Neural progenitor cell (in vitro differentiated cells): ENCODE data around the gene ELAVL4. TPM values are rescaled to one million over a fixed set of nuclear protein-coding genes. Genes with fewer than 3 reads are reported as not detected.

ENCODE experiments used
- DNase-seq: peaks from one replicate; pipeline ENCODE4 v3.0.0-alpha.2; 2016; ENCODE audit warnings: low spot score
- H2AFZ ChIP-seq: fragments of 200-600 bp; sonication (generic); replicated peaks from 2 replicates; pipeline ENCODE4 v1.6.1; 2016; ENCODE audit warnings: antibody characterized with exemption
- H3F3A ChIP-seq: fragments of 200-600 bp; sonication (generic); 2 replicates; pipeline ENCODE4 v1.6.1; 2016; ENCODE audit warnings: antibody characterized with exemption, low read depth
- H3K27ac ChIP-seq: fragments of 200-600 bp; sonication (generic); 2 replicates; pipeline ENCODE4 v1.5.1; 2016; ENCODE audit warnings: mild to moderate bottlenecking
- H3K27me3 ChIP-seq: fragments of 200-600 bp; sonication (generic); 2 replicates; pipeline ENCODE4 v1.6.1; 2016; ENCODE audit warnings: mild to moderate bottlenecking, moderate library complexity
- H3K36me3 ChIP-seq: fragments of 200-600 bp; sonication (generic); 2 replicates; pipeline ENCODE4 v1.5.1; 2016
- H3K4me1 ChIP-seq: fragments of 200-600 bp; sonication (generic); 2 replicates; pipeline ENCODE4 v1.6.1; 2016; ENCODE audit warnings: mixed run types
- H3K4me2 ChIP-seq: fragments of 200-600 bp; sonication (generic); 2 replicates; pipeline ENCODE4 v1.6.1; 2016
- H3K4me3 ChIP-seq: fragments of 200-600 bp; sonication (generic); 2 replicates; pipeline ENCODE4 v1.5.1; 2016
- H3K79me2 ChIP-seq: fragments of 200-600 bp; sonication (generic); 2 replicates; pipeline ENCODE4 v1.6.1; 2016; ENCODE audit warnings: low read depth
- H3K9ac ChIP-seq: fragments of 200-600 bp; sonication (generic); 2 replicates; pipeline ENCODE4 v1.6.1; 2016
- H3K9me3 ChIP-seq: fragments of 200-600 bp; sonication (generic); 2 replicates; pipeline ENCODE4 v1.5.1; 2016; ENCODE audit warnings: low read depth
- H4K20me1 ChIP-seq: fragments of 200-600 bp; sonication (generic); 2 replicates; pipeline ENCODE4 v1.6.1; 2016; ENCODE audit warnings: low read depth
- H3K27ac Mint-ChIP-seq: 3 replicates; pipeline ENCODE4 v1.8.0; 2021; ENCODE audit warnings: mixed read lengths
- H3K27me3 Mint-ChIP-seq: 2 replicates; pipeline ENCODE4 v1.8.0; 2022; ENCODE audit warnings: low read depth, mild to moderate bottlenecking, inconsistent platforms, moderate library complexity, mixed read lengths; ENCODE audit not compliant: insufficient read depth
- H3K36me3 Mint-ChIP-seq: 3 replicates; pipeline ENCODE4 v1.8.0; 2021; ENCODE audit warnings: mixed read lengths
- H3K4me1 Mint-ChIP-seq: 3 replicates; pipeline ENCODE4 v1.8.0; 2021; ENCODE audit warnings: mixed read lengths
- H3K4me3 Mint-ChIP-seq: 3 replicates; pipeline ENCODE4 v1.8.0; 2021; ENCODE audit warnings: mild to moderate bottlenecking, moderate library complexity, mixed read lengths
- H3K9me3 Mint-ChIP-seq: 3 replicates; pipeline ENCODE4 v1.8.0; 2020; ENCODE audit warnings: mixed read lengths
- CTCF ChIP-seq: fragments of 200-600 bp; sonication (generic); IDR thresholded peaks from 2 replicates; pipeline ENCODE4 v1.5.1; 2017; ENCODE audit warnings: antibody characterized with exemption, mild to moderate bottlenecking
- EZH2 ChIP-seq: fragments of 200-600 bp; sonication (generic); IDR thresholded peaks from 2 replicates; pipeline ENCODE4 v1.6.1; 2017; ENCODE audit warnings: antibody characterized with exemption, mild to moderate bottlenecking, moderate library complexity
- EZH2phosphoT487 ChIP-seq: fragments of 200-600 bp; sonication (generic); IDR thresholded peaks from 2 replicates; pipeline ENCODE4 v1.6.1; 2017; ENCODE audit warnings: antibody characterized with exemption
- total RNA-seq: library from RNA; depleted of rRNA; stranded (reverse); fragments of >200 nt; gene quantifications from 2 replicates; pipeline ENCODE4 v1.2.3, GENCODE V29; 2015; ENCODE audit warnings: low replicate concordance

ELAVL4 gene
- total RNA-seq = 0.12 TPM in 1 of 2 replicates, not detected in the other

GRCh38 chr1:50108497-50109059 is at the start of gene ELAVL4:
Gene ELAVL4 (plus strand): TSS chr1:50108920. CDS start chr1:50109190, 270 bp downstream.
- no peaks in the 10 kb centered on the region for H3K27me3 ChIP-seq
- H3K9ac ChIP-seq = no peak within 1 kb of the TSS
- no peak within 1 kb of the TSS for H3K4me2 ChIP-seq
- H3K79me2 ChIP-seq = no peaks in the 10 kb centered on the region
- H3K4me3 ChIP-seq = no peak within 1 kb of the TSS
- H3K9me3 ChIP-seq = peaks cover 33% of the 10 kb centered on the region
- no peaks in the 10 kb centered on the region for H3F3A ChIP-seq
- no peaks in the 10 kb centered on the region for H3K4me1 ChIP-seq
- H4K20me1 ChIP-seq = no peaks in the 10 kb centered on the region
- TF ChIP-seq EZH2 (no peak), CTCF (no peak), EZH2phosphoT487 (no peak)
- Mint-ChIP-seq H3K4me1 (peaks cover 45% of the 10 kb centered on the region), H3K36me3 (no peaks in the 10 kb centered on the region), H3K4me3 (peak within 1 kb of the TSS; percentile 72), H3K27ac (peak within 1 kb of the TSS; percentile 73), H3K9me3 (no peaks in the 10 kb centered on the region), H3K27me3 (peaks cover 2% of the 10 kb centered on the region)
- no peaks in the 10 kb centered on the region for H3K36me3 ChIP-seq
- H3K27ac ChIP-seq = no peak within 1 kb of the TSS
- no peak within 1 kb of the TSS for H2AFZ ChIP-seq
- no peak for DNase-seq

DNA sequence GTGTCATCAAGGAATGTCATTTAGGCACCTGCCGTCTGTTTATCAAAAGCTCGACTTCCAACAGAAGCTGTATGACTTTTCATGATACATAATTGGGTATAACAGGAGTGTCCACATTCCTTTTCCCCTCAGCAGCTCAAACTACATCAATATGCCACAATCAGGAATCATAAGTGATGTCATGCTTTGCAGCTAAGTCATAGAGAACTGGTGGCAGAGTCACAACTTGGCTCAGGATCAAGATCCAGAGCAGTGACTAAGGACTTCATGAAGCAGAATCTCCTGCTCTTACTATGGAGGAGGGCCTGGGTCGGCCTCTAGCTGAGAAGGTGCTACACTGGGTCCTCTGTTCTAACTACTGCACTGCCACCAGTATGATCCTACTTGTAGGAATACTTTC is 48.4 kb upstream of the ELAVL4 start:
- Histone ChIP-seq H3K27ac (no peak overlapping the region), H3K9ac (no peak overlapping the region), H3K4me3 (no peak overlapping the region), H3K36me3 (no peaks in the 10 kb centered on the region), H3K79me2 (no peaks in the 10 kb centered on the region), H4K20me1 (no peaks in the 10 kb centered on the region), H3K4me1 (no peaks in the 10 kb centered on the region), H2AFZ (no peak overlapping the region), H3K4me2 (no peak overlapping the region), H3K9me3 (peaks cover 3% of the 10 kb centered on the region), H3F3A (no peaks in the 10 kb centered on the region), H3K27me3 (no peaks in the 10 kb centered on the region)
- H3K27me3 Mint-ChIP-seq = no peaks in the 10 kb centered on the region
- DNase-seq = no peak
- H3K9me3 Mint-ChIP-seq = no peaks in the 10 kb centered on the region
- H3K27ac Mint-ChIP-seq = no peak overlapping the region
- H3K36me3 Mint-ChIP-seq = no peaks in the 10 kb centered on the region
- TF ChIP-seq CTCF (no peak), EZH2 (no peak), EZH2phosphoT487 (no peak)
- no peak overlapping the region for H3K4me3 Mint-ChIP-seq
- H3K4me1 Mint-ChIP-seq = no peaks in the 10 kb centered on the region

- Mint-ChIP-seq H3K27ac (no peak overlapping the region), H3K27me3 (no peaks in the 10 kb centered on the region), H3K4me1 (no peaks in the 10 kb centered on the region), H3K9me3 (no peaks in the 10 kb centered on the region), H3K4me3 (no peak overlapping the region), H3K36me3 (no peaks in the 10 kb centered on the region)
- no peaks in the 10 kb centered on the region for H3F3A ChIP-seq
- no peaks in the 10 kb centered on the region for H3K4me1 ChIP-seq
- no peak overlapping the region for H3K4me3 ChIP-seq
- no peaks in the 10 kb centered on the region for H4K20me1 ChIP-seq
- no peaks in the 10 kb centered on the region for H3K27me3 ChIP-seq
- H3K36me3 ChIP-seq = no peaks in the 10 kb centered on the region
- peaks cover 20% of the 10 kb centered on the region for H3K9me3 ChIP-seq
- DNase-seq = no peak
- TF ChIP-seq CTCF (no peak), EZH2phosphoT487 (no peak)
- H3K79me2 ChIP-seq = no peaks in the 10 kb centered on the region
- no peak overlapping the region for H2AFZ ChIP-seq
- H3K27ac ChIP-seq = no peak overlapping the region
- H3K4me2 ChIP-seq = no peak overlapping the region
- no peak overlapping the region for H3K9ac ChIP-seq
These were observed 41.9 kb upstream of the ELAVL4 start for GRCh38 chr1:50066806-50067205.
